Measurements from ENCODE around the gene PI4KA. TPM values are rescaled to one million over a fixed set of nuclear protein-coding genes. Genes with fewer than 3 reads are reported as not detected.

PI4KA gene
- total and polyA plus RNA-seq, 8 donors = 22.7 to 174 (median 55.4) TPM

GRCh38 chr22:20781272-20781990 is 77.2 kb downstream of the PI4KA start:
- H3K4me1 ChIP-seq = peaks cover 5 to 13% (median 9%) of the 10 kb centered on the region in 4 donors
- no peaks in the 10 kb centered on the region for H3K9me3 ChIP-seq
- intact Hi-C loops (cut with DNase I; ENCODE audit: low total_unique reads) = no loop called here
- no peak overlapping the region for H3K4me3 ChIP-seq
- TF ChIP-seq POLR2A (IDR thresholded peaks at IDR 0.05) = no peak
- TF ChIP-seq, protein P1, sequence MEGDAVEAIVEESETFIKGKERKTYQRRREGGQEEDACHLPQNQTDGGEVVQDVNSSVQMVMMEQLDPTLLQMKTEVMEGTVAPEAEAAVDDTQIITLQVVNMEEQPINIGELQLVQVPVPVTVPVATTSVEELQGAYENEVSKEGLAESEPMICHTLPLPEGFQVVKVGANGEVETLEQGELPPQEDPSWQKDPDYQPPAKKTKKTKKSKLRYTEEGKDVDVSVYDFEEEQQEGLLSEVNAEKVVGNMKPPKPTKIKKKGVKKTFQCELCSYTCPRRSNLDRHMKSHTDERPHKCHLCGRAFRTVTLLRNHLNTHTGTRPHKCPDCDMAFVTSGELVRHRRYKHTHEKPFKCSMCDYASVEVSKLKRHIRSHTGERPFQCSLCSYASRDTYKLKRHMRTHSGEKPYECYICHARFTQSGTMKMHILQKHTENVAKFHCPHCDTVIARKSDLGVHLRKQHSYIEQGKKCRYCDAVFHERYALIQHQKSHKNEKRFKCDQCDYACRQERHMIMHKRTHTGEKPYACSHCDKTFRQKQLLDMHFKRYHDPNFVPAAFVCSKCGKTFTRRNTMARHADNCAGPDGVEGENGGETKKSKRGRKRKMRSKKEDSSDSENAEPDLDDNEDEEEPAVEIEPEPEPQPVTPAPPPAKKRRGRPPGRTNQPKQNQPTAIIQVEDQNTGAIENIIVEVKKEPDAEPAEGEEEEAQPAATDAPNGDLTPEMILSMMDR (IDR thresholded peaks at IDR 0.05) = no peak
- no peak for TF ChIP-seq POLR2AphosphoS5 (IDR thresholded peaks at IDR 0.05)
- no peak for TF ChIP-seq EP300 (IDR thresholded peaks at IDR 0.05)
- 82 to 87% (median 86%) methylated on average over 11 of the region's 11 CpGs for WGBS, 5 donors
- H3K27ac ChIP-seq = no peak overlapping the region
- DNase-seq = no peak
- no peaks in the 10 kb centered on the region for H3K27me3 ChIP-seq
- H3K36me3 ChIP-seq = peaks cover 19 to 72% (median 64%) of the 10 kb centered on the region in 4 donors

- Histone ChIP-seq H3K4me1 (peaks cover 5 to 13% (median 9%) of the 10 kb centered on the region in 4 donors), H3K27ac (no peak overlapping the region), H3K9me3 (no peaks in the 10 kb centered on the region), H3K36me3 (peaks cover 19 to 69% (median 61%) of the 10 kb centered on the region in 4 donors), H3K27me3 (no peaks in the 10 kb centered on the region), H3K4me3 (no peak overlapping the region)
- TF ChIP-seq POLR2A (IDR thresholded peaks at IDR 0.05) (no peak), EP300 (IDR thresholded peaks at IDR 0.05) (no peak), POLR2AphosphoS5 (IDR thresholded peaks at IDR 0.05) (no peak)
- TF ChIP-seq, protein P1 (IDR thresholded peaks at IDR 0.05) = no peak
- 85 to 91% (median 88%) methylated on average over 5 of the region's 5 CpGs for WGBS, 5 donors
- intact Hi-C loops (cut with DNase I; ENCODE audit: low total_unique reads) = no loop called here
- no peak for DNase-seq
Observed at GRCh38 chr22:20779818-20780158, 78.8 kb downstream of the PI4KA start.

- no peak for DNase-seq
- 84 to 92% (median 89%) methylated on average over 25 of the region's 25 CpGs for WGBS, 5 donors
- intact Hi-C loops (cut with DNase I; ENCODE audit: low total_unique reads) = no loop called here
Observed at GRCh38 chr22:20779014-20779817, 79.4 kb downstream of the PI4KA start.

More at GRCh38 chr22:20779014-20779817, 79.4 kb downstream of the PI4KA start:
- Histone ChIP-seq H3K9me3 (no peaks in the 10 kb centered on the region), H3K36me3 (peaks cover 19 to 69% (median 63%) of the 10 kb centered on the region in 4 donors), H3K4me1 (peaks cover 5 to 13% (median 9%) of the 10 kb centered on the region in 4 donors), H3K27ac (no peak overlapping the region), H3K4me3 (no peak overlapping the region), H3K27me3 (no peaks in the 10 kb centered on the region)
- TF ChIP-seq POLR2A (IDR thresholded peaks at IDR 0.05) (no peak), POLR2AphosphoS5 (IDR thresholded peaks at IDR 0.05) (no peak), EP300 (IDR thresholded peaks at IDR 0.05) (no peak)
- TF ChIP-seq, protein P1 (IDR thresholded peaks at IDR 0.05) = no peak

All from stomach (tissue), 9 donors.